NCI-H774 (cell line): Measurements from ENCODE around the gene NKAIN2.

Experiments
- DNase-seq: peaks from one replicate; lab custom pipeline; 2025; lab: John Stamatoyannopoulos, UW

The NKAIN2 gene

DNA sequence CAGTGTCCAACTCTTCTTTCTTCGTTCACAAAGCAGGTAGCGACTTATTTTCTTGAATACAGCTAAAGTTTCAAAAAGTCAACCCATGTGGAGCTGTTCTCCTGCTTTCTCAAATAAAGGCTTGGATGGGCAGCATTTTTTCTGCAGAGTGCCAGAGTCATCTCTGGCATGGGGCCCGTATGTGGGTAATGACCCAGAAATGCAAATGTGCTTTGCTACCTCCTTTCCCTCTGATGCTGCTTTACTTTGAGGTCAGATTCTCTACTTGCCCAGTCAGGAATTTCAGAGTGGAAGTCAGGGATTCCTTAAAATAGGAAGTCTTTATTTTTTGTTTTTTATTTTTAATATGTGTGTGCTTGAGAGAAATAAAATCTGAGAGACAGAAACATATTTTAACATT lies 4.9 kb downstream of the NKAIN2 start:
- DNase-seq, result peak; percentile 93

DNA sequence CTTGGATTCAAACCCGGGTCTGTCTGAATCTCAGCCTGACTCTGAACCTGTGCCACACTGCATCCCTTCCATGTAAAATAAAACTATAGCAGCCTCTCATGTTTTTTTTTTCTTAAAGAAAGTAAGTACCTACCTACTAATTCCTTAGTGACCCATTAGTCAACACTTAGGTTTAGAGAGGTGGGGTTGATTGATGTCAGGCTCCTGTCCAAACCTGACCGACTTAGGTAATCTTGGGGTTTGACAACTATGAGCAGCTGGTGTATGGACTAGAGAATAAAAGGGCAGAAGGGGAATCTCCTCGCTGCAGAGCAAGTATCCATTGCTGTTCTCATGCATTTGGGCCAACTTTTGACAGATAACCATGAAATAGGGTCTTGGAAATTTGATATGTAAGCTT lies 6.5 kb downstream of the NKAIN2 start:
- DNase-seq, result peak; percentile 65

DNA sequence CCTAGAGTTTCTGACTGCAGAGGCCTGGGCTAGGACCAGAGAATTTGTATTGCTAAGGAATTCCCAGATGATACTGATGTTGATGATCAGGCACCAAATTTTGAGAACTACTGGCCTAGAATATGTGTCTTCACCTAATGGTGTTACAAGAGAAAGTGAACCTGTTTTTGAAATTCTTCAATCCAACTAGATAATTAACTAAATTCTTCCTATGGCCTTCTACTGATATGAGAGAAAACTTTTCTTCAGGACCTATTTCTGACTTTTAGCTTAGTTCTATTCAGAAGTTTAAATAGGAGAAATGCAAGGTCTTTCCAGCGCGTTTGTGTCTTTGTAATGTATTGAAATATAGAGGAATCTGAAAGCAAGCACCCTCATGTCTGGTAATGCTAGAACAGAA lies 7.3 kb downstream of the NKAIN2 start:
- no peak for DNase-seq

- no peak for DNase-seq
Observed at GRCh38 chr6:123811378-123811777, 7.7 kb downstream of the NKAIN2 start.

GRCh38 chr6:123812621-123813020 lies 9.0 kb downstream of the NKAIN2 start:
- DNase-seq, result no peak

DNA sequence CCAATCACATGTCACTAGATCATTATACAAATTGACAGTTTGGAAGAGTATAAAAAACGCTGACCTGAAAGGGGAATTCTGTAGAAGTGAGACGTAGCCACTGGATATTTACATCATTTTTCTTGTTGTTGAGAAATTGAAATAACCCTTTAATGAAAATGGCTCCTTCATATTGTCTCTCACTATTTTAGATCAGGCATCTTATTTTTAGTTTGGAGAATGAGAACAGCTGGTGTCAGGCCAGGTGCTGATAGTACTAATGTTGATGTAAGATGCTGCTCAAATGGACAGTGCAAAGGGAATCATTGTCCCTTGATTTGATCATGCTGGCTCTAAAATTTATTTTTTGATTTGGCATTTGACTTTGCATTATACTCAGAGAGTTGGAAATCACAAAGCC lies 17.4 kb downstream of the NKAIN2 start:
- DNase-seq, result no peak

- DNase-seq, result no peak
Observed at GRCh38 chr6:123829302-123829953, 25.8 kb downstream of the NKAIN2 start.

GRCh38 chr6:123830120-123830519 lies 26.5 kb downstream of the NKAIN2 start:
- no peak for DNase-seq

- DNase-seq, result no peak
Observed at GRCh38 chr6:123838505-123839234, 35.0 kb downstream of the NKAIN2 start.

- DNase-seq, result peak; percentile 62
Observed at GRCh38 chr6:123841067-123841896, 37.6 kb downstream of the NKAIN2 start.

DNA sequence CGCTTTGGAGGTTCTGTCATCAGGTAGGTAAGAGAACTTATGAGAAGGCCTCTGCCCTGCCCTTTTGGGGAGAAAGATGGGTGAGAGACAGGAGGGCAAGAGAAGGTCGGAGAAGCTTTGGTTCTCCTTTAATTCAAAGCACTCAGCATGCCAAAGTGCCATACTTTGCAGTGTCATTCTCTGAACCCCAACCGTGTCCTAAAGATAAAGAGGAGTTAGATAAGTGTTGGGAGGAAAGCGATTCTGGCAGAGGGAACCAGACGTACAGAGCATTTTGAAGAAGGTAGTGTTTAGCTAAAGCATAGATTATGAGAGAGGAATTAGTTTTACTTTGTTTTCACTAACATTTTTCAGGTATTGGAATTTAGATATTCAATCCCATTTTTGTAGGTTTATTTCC lies 40.3 kb downstream of the NKAIN2 start:
- DNase-seq, result no peak

DNA sequence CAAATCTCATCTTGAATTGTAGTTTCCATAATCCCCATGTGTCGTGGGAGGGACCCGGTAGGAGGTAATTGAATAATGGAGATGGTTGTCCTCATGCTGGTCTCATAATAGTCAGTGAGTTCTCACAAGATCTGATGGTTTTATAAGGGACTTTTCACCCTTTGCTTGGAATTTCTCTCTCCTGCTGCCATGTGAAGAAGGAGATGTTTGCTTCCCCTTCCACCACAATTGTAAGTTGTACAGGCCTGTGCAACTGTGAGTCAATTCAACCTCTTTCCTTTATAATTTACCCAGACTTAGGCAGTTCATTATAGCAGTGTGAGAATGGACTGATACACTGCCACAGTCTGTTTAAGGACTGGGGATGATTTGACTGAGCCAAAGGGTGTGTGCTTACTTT lies 44.7 kb downstream of the NKAIN2 start:
- DNase-seq, result no peak

GRCh38 chr6:123849406-123849805 lies 45.7 kb downstream of the NKAIN2 start:
- DNase-seq, result no peak

GRCh38 chr6:123850555-123850954 lies 46.9 kb downstream of the NKAIN2 start:
- DNase-seq, result no peak

GRCh38 chr6:123854201-123854600 lies 50.5 kb downstream of the NKAIN2 start:
- no peak for DNase-seq

- DNase-seq, result no peak
Observed at GRCh38 chr6:123855506-123855905, 51.8 kb downstream of the NKAIN2 start.

GRCh38 chr6:123859291-123859690 lies 55.6 kb downstream of the NKAIN2 start:
- no peak for DNase-seq

- no peak for DNase-seq
Observed at GRCh38 chr6:123869334-123869733, 65.7 kb downstream of the NKAIN2 start.

DNA sequence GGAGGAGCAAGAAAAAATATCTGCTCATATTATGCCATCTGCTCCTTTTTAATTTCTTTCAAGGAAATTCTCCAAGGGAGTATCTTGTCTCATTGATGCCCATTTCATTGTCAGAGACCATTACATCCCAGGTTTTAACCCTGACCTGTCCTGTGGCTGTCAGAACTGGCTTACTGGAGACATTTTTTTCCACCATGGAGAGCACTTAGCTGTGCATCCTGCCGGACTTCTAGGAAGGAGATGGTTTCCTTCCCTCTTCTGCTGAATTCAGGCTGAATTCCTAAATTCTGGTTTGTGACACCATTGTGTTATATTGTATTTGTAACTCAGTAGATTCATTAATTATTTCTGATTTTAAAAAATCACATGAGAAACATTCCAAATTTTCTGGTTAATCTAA lies 70.3 kb downstream of the NKAIN2 start:
- DNase-seq, result no peak

GRCh38 chr6:123875784-123876183 lies 72.1 kb downstream of the NKAIN2 start:
- no peak for DNase-seq

DNA sequence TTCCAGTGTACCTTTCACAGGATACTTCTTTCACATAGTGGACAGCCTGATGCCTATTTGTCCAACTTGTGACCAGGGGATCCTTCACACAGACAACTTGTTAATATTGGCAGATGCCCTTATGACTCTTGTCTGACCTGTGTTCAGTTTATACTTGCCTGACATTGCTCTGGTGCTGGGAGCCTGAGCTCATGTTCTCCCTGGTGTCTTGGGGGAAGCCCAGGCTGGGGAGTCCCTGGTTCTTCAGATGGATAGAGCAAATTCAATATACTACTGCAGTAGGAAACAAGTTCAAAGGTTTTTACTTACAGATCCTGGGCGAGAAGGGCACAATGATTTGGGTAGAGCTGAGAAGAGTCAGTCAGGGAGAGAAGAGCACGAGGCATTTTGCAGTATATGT lies 76.1 kb downstream of the NKAIN2 start:
- no peak for DNase-seq

GRCh38 chr6:123888771-123889513 lies 85.3 kb downstream of the NKAIN2 start:
- no peak for DNase-seq
